Measurements from ENCODE around the gene VEGFC.
A peak's percentile ranks its signal among the peaks of the same experiment; 100 is the strongest.

VEGFC gene

GRCh38 chr4:176792326-176793059 is at the start of gene VEGFC:
VEGFC (minus strand) TSS chr4:176792922; CDS start chr4:176792311, 611 bp downstream.
- no peak within 1 kb of the TSS for H3K27ac ChIP-seq (ENCODE audit: low read length)
- H3K27me3 ChIP-seq (ENCODE audit: insufficient read depth, low read length), result peaks cover 38% of the 10 kb centered on the region
- no peaks in the 10 kb centered on the region for H3K36me3 ChIP-seq (ENCODE audit: insufficient read depth, low read depth, low read length)
- H3K4me3 ChIP-seq (ENCODE audit: low read length), result peak within 1 kb of the TSS; percentile 83
- no peaks in the 10 kb centered on the region; the same call in 1 of the 2 replicates for H3K4me1 ChIP-seq (ENCODE audit: insufficient read depth, low read length)
- peak within 1 kb of the TSS; percentile 61; the same call in 1 of the 2 replicates for H3K9ac ChIP-seq (ENCODE audit: low read depth, low read length)
- H3K9me3 ChIP-seq (ENCODE audit: insufficient read depth, low read depth, low read length), result no peaks in the 10 kb centered on the region

GRCh38 chr4:176841711-176842112 is 49.0 kb upstream of the VEGFC start:
- Histone ChIP-seq H3K27me3 (ENCODE audit: insufficient read depth, low read length) (no peaks in the 10 kb centered on the region), H3K9ac (ENCODE audit: low read depth, low read length) (no peak overlapping the region), H3K9me3 (ENCODE audit: insufficient read depth, low read depth, low read length) (no peaks in the 10 kb centered on the region), H3K27ac (ENCODE audit: low read length) (no peak overlapping the region), H3K36me3 (ENCODE audit: insufficient read depth, low read depth, low read length) (no peaks in the 10 kb centered on the region), H3K4me1 (ENCODE audit: insufficient read depth, low read length) (peaks cover 2% of the 10 kb centered on the region; the same call in 1 of the 2 replicates), H3K4me3 (ENCODE audit: low read length) (no peak overlapping the region)

GRCh38 chr4:176840166-176840565 is 47.4 kb upstream of the VEGFC start:
- H3K9me3 ChIP-seq (ENCODE audit: insufficient read depth, low read depth, low read length), result no peaks in the 10 kb centered on the region
- H3K36me3 ChIP-seq (ENCODE audit: insufficient read depth, low read depth, low read length), result no peaks in the 10 kb centered on the region
- no peak overlapping the region for H3K27ac ChIP-seq (ENCODE audit: low read length)
- H3K9ac ChIP-seq (ENCODE audit: low read depth, low read length), result no peak overlapping the region
- no peak overlapping the region for H3K4me3 ChIP-seq (ENCODE audit: low read length)
- no peaks in the 10 kb centered on the region for H3K27me3 ChIP-seq (ENCODE audit: insufficient read depth, low read length)
- peaks cover 2% of the 10 kb centered on the region; the same call in 1 of the 2 replicates for H3K4me1 ChIP-seq (ENCODE audit: insufficient read depth, low read length)

GRCh38 chr4:176839656-176840055 is 46.9 kb upstream of the VEGFC start:
- no peak overlapping the region for H3K4me3 ChIP-seq (ENCODE audit: low read length)
- peaks cover 2% of the 10 kb centered on the region; the same call in 1 of the 2 replicates for H3K4me1 ChIP-seq (ENCODE audit: insufficient read depth, low read length)
- H3K27ac ChIP-seq (ENCODE audit: low read length), result no peak overlapping the region
- no peak overlapping the region for H3K9ac ChIP-seq (ENCODE audit: low read depth, low read length)
- no peaks in the 10 kb centered on the region for H3K36me3 ChIP-seq (ENCODE audit: insufficient read depth, low read depth, low read length)
- no peaks in the 10 kb centered on the region for H3K9me3 ChIP-seq (ENCODE audit: insufficient read depth, low read depth, low read length)
- H3K27me3 ChIP-seq (ENCODE audit: insufficient read depth, low read length), result no peaks in the 10 kb centered on the region

- Histone ChIP-seq H3K9me3 (ENCODE audit: insufficient read depth, low read depth, low read length) (no peaks in the 10 kb centered on the region), H3K9ac (ENCODE audit: low read depth, low read length) (no peak overlapping the region), H3K4me3 (ENCODE audit: low read length) (no peak overlapping the region), H3K27me3 (ENCODE audit: insufficient read depth, low read length) (no peaks in the 10 kb centered on the region), H3K4me1 (ENCODE audit: insufficient read depth, low read length) (peaks cover 2% of the 10 kb centered on the region; the same call in 1 of the 2 replicates), H3K27ac (ENCODE audit: low read length) (no peak overlapping the region), H3K36me3 (ENCODE audit: insufficient read depth, low read depth, low read length) (no peaks in the 10 kb centered on the region)
Observed at GRCh38 chr4:176838601-176839433, 46.1 kb upstream of the VEGFC start.

- H3K9me3 ChIP-seq (ENCODE audit: insufficient read depth, low read depth, low read length), result no peaks in the 10 kb centered on the region
- no peaks in the 10 kb centered on the region for H3K36me3 ChIP-seq (ENCODE audit: insufficient read depth, low read depth, low read length)
- no peaks in the 10 kb centered on the region for H3K27me3 ChIP-seq (ENCODE audit: insufficient read depth, low read length)
- no peak overlapping the region for H3K4me3 ChIP-seq (ENCODE audit: low read length)
- no peak overlapping the region for H3K27ac ChIP-seq (ENCODE audit: low read length)
- H3K9ac ChIP-seq (ENCODE audit: low read depth, low read length), result no peak overlapping the region
- peaks cover 2% of the 10 kb centered on the region; the same call in 1 of the 2 replicates for H3K4me1 ChIP-seq (ENCODE audit: insufficient read depth, low read length)
Observed at GRCh38 chr4:176837169-176837895, 44.6 kb upstream of the VEGFC start.

GRCh38 chr4:176834531-176834930 is 41.8 kb upstream of the VEGFC start:
- H3K4me1 ChIP-seq (ENCODE audit: insufficient read depth, low read length), result peaks cover 2% of the 10 kb centered on the region; the same call in 1 of the 2 replicates
- H3K9ac ChIP-seq (ENCODE audit: low read depth, low read length), result no peak overlapping the region
- no peak overlapping the region for H3K27ac ChIP-seq (ENCODE audit: low read length)
- no peaks in the 10 kb centered on the region for H3K27me3 ChIP-seq (ENCODE audit: insufficient read depth, low read length)
- no peaks in the 10 kb centered on the region for H3K9me3 ChIP-seq (ENCODE audit: insufficient read depth, low read depth, low read length)
- no peak overlapping the region for H3K4me3 ChIP-seq (ENCODE audit: low read length)
- no peaks in the 10 kb centered on the region for H3K36me3 ChIP-seq (ENCODE audit: insufficient read depth, low read depth, low read length)

- Histone ChIP-seq H3K36me3 (ENCODE audit: insufficient read depth, low read depth, low read length) (no peaks in the 10 kb centered on the region), H3K9ac (ENCODE audit: low read depth, low read length) (no peak overlapping the region), H3K4me3 (ENCODE audit: low read length) (no peak overlapping the region), H3K27me3 (ENCODE audit: insufficient read depth, low read length) (no peaks in the 10 kb centered on the region), H3K4me1 (ENCODE audit: insufficient read depth, low read length) (no peaks in the 10 kb centered on the region), H3K27ac (ENCODE audit: low read length) (no peak overlapping the region), H3K9me3 (ENCODE audit: insufficient read depth, low read depth, low read length) (no peaks in the 10 kb centered on the region)
Observed at GRCh38 chr4:176833400-176834175, 40.9 kb upstream of the VEGFC start.

- no peaks in the 10 kb centered on the region for H3K27me3 ChIP-seq (ENCODE audit: insufficient read depth, low read length)
- no peaks in the 10 kb centered on the region for H3K36me3 ChIP-seq (ENCODE audit: insufficient read depth, low read depth, low read length)
- H3K27ac ChIP-seq (ENCODE audit: low read length), result no peak overlapping the region
- no peak overlapping the region for H3K4me3 ChIP-seq (ENCODE audit: low read length)
- H3K9ac ChIP-seq (ENCODE audit: low read depth, low read length), result no peak overlapping the region
- no peaks in the 10 kb centered on the region for H3K4me1 ChIP-seq (ENCODE audit: insufficient read depth, low read length)
- H3K9me3 ChIP-seq (ENCODE audit: insufficient read depth, low read depth, low read length), result no peaks in the 10 kb centered on the region
Observed at GRCh38 chr4:176830971-176831370, 38.2 kb upstream of the VEGFC start.

- Histone ChIP-seq H3K27me3 (ENCODE audit: insufficient read depth, low read length) (no peaks in the 10 kb centered on the region), H3K4me1 (ENCODE audit: insufficient read depth, low read length) (no peaks in the 10 kb centered on the region), H3K27ac (ENCODE audit: low read length) (no peak overlapping the region), H3K4me3 (ENCODE audit: low read length) (no peak overlapping the region), H3K9me3 (ENCODE audit: insufficient read depth, low read depth, low read length) (peaks cover 6% of the 10 kb centered on the region; the same call in 1 of the 2 replicates), H3K9ac (ENCODE audit: low read depth, low read length) (no peak overlapping the region), H3K36me3 (ENCODE audit: insufficient read depth, low read depth, low read length) (no peaks in the 10 kb centered on the region)
Observed at GRCh38 chr4:176825586-176825985, 32.9 kb upstream of the VEGFC start.
